ENCODE measurements around the gene GLCE. TPM values are rescaled to one million over a fixed set of nuclear protein-coding genes. Genes with fewer than 3 reads are reported as not detected.
"Not testable (repeated sequence)": the region's sequence is repeated elsewhere in the genome, so short reads cannot be mapped to it uniquely, and the experiment has no call there.

GLCE gene
- total RNA-seq, 1 donor from 2014 or later: 33.8 TPM

- H3K27ac Mint-ChIP-seq: no peak overlapping the region
- no peaks in the 10 kb centered on the region for H3K36me3 Mint-ChIP-seq
- peaks cover 15% of the 10 kb centered on the region for H3K27me3 Mint-ChIP-seq
- peaks cover 17% of the 10 kb centered on the region for H3K4me1 Mint-ChIP-seq (ENCODE audit: unreplicated experiment)
- no peak for DNase-seq (ENCODE audit: extremely low spot score, unreplicated experiment)
- H3K4me3 Mint-ChIP-seq: no peak overlapping the region
- TF ChIP-seq, protein P1, sequence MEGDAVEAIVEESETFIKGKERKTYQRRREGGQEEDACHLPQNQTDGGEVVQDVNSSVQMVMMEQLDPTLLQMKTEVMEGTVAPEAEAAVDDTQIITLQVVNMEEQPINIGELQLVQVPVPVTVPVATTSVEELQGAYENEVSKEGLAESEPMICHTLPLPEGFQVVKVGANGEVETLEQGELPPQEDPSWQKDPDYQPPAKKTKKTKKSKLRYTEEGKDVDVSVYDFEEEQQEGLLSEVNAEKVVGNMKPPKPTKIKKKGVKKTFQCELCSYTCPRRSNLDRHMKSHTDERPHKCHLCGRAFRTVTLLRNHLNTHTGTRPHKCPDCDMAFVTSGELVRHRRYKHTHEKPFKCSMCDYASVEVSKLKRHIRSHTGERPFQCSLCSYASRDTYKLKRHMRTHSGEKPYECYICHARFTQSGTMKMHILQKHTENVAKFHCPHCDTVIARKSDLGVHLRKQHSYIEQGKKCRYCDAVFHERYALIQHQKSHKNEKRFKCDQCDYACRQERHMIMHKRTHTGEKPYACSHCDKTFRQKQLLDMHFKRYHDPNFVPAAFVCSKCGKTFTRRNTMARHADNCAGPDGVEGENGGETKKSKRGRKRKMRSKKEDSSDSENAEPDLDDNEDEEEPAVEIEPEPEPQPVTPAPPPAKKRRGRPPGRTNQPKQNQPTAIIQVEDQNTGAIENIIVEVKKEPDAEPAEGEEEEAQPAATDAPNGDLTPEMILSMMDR (conservative IDR thresholded peaks at IDR 0.05): no peak
- H3K9me3 Mint-ChIP-seq: no peaks in the 10 kb centered on the region
Measured at GRCh38 chr15:69149163-69149562, 11.3 kb upstream of the GLCE start.

GRCh38 chr15:69149803-69150202 is 10.6 kb upstream of the GLCE start:
- TF ChIP-seq, protein P1 (conservative IDR thresholded peaks at IDR 0.05): no peak
- no peak overlapping the region for H3K27ac Mint-ChIP-seq
- H3K4me3 Mint-ChIP-seq: no peak overlapping the region
- H3K9me3 Mint-ChIP-seq: no peaks in the 10 kb centered on the region
- H3K4me1 Mint-ChIP-seq (ENCODE audit: unreplicated experiment): peaks cover 19% of the 10 kb centered on the region
- peaks cover 15% of the 10 kb centered on the region for H3K27me3 Mint-ChIP-seq
- no peak for DNase-seq (ENCODE audit: extremely low spot score, unreplicated experiment)
- H3K36me3 Mint-ChIP-seq: no peaks in the 10 kb centered on the region

DNA sequence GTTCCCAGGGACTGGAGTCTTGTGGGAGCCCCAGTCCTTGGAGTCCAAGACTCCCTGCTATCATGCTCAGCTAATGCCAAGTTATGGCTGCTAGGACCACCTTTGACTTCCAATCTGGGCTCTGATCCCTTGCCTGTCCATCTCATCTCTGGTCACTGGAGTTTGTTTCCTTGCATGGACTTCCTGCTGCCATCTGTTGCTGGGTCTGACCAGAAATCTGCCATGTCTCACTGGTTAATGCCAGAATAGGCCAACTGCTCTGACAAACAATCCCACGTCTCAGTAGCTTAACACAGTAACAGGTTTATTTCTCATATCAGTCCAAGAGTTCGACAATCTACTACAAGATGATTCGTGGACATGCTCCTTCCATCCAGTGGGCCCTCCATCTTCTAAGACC is 10.1 kb upstream of the GLCE start:
- Mint-ChIP-seq H3K27ac (no peak overlapping the region), H3K36me3 (no peaks in the 10 kb centered on the region), H3K27me3 (peaks cover 15% of the 10 kb centered on the region), H3K4me3 (no peak overlapping the region), H3K4me1 (ENCODE audit: unreplicated experiment) (peaks cover 16% of the 10 kb centered on the region), H3K9me3 (no peaks in the 10 kb centered on the region)
- no peak for DNase-seq (ENCODE audit: extremely low spot score, unreplicated experiment)
- TF ChIP-seq, protein P1 (conservative IDR thresholded peaks at IDR 0.05): no peak

- Mint-ChIP-seq H3K4me3 (no peak overlapping the region), H3K27ac (no peak overlapping the region), H3K36me3 (no peaks in the 10 kb centered on the region), H3K27me3 (peaks cover 15% of the 10 kb centered on the region), H3K4me1 (ENCODE audit: unreplicated experiment) (peaks cover 11% of the 10 kb centered on the region), H3K9me3 (no peaks in the 10 kb centered on the region)
- TF ChIP-seq, protein P1 (conservative IDR thresholded peaks at IDR 0.05): no peak
- no peak for DNase-seq (ENCODE audit: extremely low spot score, unreplicated experiment)
Measured at GRCh38 chr15:69150841-69151240, 9.6 kb upstream of the GLCE start.

DNA sequence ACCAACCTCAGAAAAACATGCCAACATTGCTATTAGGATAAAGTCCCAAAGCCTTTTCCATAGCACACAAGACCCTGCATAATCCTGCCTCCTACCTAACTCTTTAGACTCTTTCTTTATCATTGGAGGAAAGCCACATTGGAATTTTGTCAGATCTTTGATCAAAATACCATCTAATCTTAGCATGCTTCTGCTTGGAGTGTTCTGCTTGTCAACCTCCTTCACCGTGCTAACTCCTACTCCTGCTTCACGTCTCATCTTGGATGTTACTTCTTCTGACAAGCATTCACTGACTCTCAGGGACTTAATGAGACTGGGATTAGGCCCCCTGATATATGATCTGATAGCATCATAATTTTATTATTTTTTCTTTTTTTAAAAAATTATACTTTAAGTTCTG is 7.4 kb upstream of the GLCE start:
- no peak for DNase-seq (ENCODE audit: extremely low spot score, unreplicated experiment)
- Mint-ChIP-seq H3K4me3 (no peak overlapping the region), H3K27me3 (peaks cover 13% of the 10 kb centered on the region), H3K4me1 (ENCODE audit: unreplicated experiment) (peaks cover 7% of the 10 kb centered on the region), H3K36me3 (no peaks in the 10 kb centered on the region), H3K27ac (no peak overlapping the region), H3K9me3 (no peaks in the 10 kb centered on the region)
- TF ChIP-seq, protein P1 (conservative IDR thresholded peaks at IDR 0.05): no peak

DNA sequence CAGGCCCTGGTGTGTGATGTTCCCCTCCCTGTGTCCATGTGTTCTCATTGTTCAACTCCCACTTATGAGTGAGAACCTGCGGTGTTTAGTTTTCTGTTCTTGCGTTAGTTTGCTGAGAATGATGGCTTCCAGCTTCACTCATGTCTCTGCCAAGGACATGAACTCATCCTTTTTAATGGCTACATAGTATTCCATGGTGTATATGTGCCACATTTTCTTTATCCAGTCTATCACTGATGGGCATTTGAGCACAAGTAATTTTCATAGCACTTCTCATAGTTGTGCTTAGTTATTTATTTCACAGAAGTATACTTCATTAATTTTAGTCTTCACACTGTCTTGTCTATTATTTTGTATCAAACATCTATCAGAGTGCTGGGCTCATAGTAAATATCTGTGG is 6.8 kb upstream of the GLCE start:
- not testable (repeated sequence) for H3K9me3 Mint-ChIP-seq; H3K36me3 Mint-ChIP-seq; H3K4me3 Mint-ChIP-seq; H3K27me3 Mint-ChIP-seq; H3K27ac Mint-ChIP-seq; DNase-seq (ENCODE audit: extremely low spot score, unreplicated experiment)
- H3K4me1 Mint-ChIP-seq (ENCODE audit: unreplicated experiment): peaks cover 13% of the 10 kb centered on the region

Measured in type B pancreatic cell (in vitro differentiated cells).